Measurements from ENCODE around the gene SPATA31D1.

The SPATA31D1 gene

DNA sequence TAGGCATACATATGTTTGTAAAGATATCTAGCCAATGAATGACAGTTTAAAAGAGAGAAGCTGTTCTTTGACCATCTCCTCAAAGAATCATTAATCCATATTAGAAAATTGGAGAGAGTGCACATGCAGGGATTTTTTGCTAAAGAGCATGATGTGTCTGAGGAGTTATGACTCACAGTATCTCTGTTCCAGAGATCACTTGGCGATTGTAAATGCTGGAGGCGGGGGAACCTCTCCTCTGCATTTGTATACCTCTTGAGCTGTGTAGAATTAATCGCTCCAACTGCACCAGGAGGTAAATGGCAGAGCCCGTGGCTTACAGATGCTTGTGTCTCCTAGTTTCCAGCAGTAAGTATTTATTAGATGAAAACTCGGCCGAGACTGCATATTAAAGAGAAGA, 3.6 kb upstream of the SPATA31D1 start:
- no peaks in the 10 kb centered on the region for H3K4me1 ChIP-seq (ENCODE audit: low read length)
- H2AFZ ChIP-seq (ENCODE audit: low read length): no peak overlapping the region
- no peak for TF ChIP-seq EZH2 (optimal IDR thresholded peaks at IDR 0.05; ENCODE audit: low read depth, low read length)
- TF ChIP-seq, protein P1, sequence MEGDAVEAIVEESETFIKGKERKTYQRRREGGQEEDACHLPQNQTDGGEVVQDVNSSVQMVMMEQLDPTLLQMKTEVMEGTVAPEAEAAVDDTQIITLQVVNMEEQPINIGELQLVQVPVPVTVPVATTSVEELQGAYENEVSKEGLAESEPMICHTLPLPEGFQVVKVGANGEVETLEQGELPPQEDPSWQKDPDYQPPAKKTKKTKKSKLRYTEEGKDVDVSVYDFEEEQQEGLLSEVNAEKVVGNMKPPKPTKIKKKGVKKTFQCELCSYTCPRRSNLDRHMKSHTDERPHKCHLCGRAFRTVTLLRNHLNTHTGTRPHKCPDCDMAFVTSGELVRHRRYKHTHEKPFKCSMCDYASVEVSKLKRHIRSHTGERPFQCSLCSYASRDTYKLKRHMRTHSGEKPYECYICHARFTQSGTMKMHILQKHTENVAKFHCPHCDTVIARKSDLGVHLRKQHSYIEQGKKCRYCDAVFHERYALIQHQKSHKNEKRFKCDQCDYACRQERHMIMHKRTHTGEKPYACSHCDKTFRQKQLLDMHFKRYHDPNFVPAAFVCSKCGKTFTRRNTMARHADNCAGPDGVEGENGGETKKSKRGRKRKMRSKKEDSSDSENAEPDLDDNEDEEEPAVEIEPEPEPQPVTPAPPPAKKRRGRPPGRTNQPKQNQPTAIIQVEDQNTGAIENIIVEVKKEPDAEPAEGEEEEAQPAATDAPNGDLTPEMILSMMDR (IDR thresholded peaks at IDR 0.05; ENCODE audit: low read length): no peak
- no peak for TF ChIP-seq EZH2phosphoT487 (IDR thresholded peaks at IDR 0.05; ENCODE audit: low read length)
- H3K9ac ChIP-seq (ENCODE audit: low read length): no peak overlapping the region
- no peak overlapping the region for H3K4me2 ChIP-seq (ENCODE audit: low read depth, low read length)
- H3K79me2 ChIP-seq (ENCODE audit: low read length): no peaks in the 10 kb centered on the region
- no peaks in the 10 kb centered on the region for H3K9me3 ChIP-seq (replicated peaks; ENCODE audit: insufficient read depth, low read length)
- no peaks in the 10 kb centered on the region for H3K27me3 ChIP-seq (replicated peaks; ENCODE audit: insufficient read depth, low read length)
- no peak overlapping the region for H3K4me3 ChIP-seq (ENCODE audit: low read length)
- no peaks in the 10 kb centered on the region for H3K9me2 ChIP-seq (replicated peaks; ENCODE audit: insufficient read depth, low read length)
- H3K27ac ChIP-seq (ENCODE audit: low read length): no peak overlapping the region
- DNase-seq: no peak
- H4K20me1 ChIP-seq (ENCODE audit: insufficient read depth, low read length): no peaks in the 10 kb centered on the region
- H3F3A ChIP-seq (ENCODE audit: insufficient read depth, low read length): no peaks in the 10 kb centered on the region
- no peaks in the 10 kb centered on the region for H3K36me3 ChIP-seq (replicated peaks; ENCODE audit: insufficient read depth, low read length)

DNA sequence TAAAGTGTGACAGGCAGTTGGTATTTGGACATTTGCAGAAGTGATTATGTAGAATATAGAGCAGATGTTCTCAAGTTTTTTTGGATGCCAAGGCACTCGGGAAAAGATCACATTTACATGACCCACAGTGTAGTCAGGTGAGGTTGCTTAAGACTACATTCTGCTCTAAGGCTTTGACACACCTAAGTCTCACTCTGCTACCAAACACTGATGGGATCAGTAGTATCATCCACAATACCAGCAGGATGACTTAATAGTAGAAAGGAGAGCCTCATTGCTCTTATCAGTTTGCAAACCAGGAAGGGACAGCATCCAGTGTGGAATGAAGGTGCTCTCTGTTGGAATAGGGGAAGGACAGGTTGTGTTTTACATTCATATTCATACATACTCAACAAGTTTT, 2.5 kb upstream of the SPATA31D1 start:
- no peaks in the 10 kb centered on the region for H4K20me1 ChIP-seq (ENCODE audit: insufficient read depth, low read length)
- H3K4me1 ChIP-seq (ENCODE audit: low read length): no peaks in the 10 kb centered on the region
- H3K27ac ChIP-seq (ENCODE audit: low read length): no peak overlapping the region
- no peaks in the 10 kb centered on the region for H3K27me3 ChIP-seq (replicated peaks; ENCODE audit: insufficient read depth, low read length)
- TF ChIP-seq, protein P1 (IDR thresholded peaks at IDR 0.05; ENCODE audit: low read length): no peak
- TF ChIP-seq EZH2phosphoT487 (IDR thresholded peaks at IDR 0.05; ENCODE audit: low read length) (no peak), EZH2 (optimal IDR thresholded peaks at IDR 0.05; ENCODE audit: low read depth, low read length) (no peak)
- no peaks in the 10 kb centered on the region for H3K79me2 ChIP-seq (ENCODE audit: low read length)
- H3K36me3 ChIP-seq (replicated peaks; ENCODE audit: insufficient read depth, low read length): no peaks in the 10 kb centered on the region
- H3K9ac ChIP-seq (ENCODE audit: low read length): no peak overlapping the region
- H3F3A ChIP-seq (ENCODE audit: insufficient read depth, low read length): no peaks in the 10 kb centered on the region
- no peaks in the 10 kb centered on the region for H3K9me3 ChIP-seq (replicated peaks; ENCODE audit: insufficient read depth, low read length)
- no peak for DNase-seq
- no peak overlapping the region for H3K4me3 ChIP-seq (ENCODE audit: low read length)
- no peak overlapping the region for H2AFZ ChIP-seq (ENCODE audit: low read length)
- H3K4me2 ChIP-seq (ENCODE audit: low read depth, low read length): no peak overlapping the region
- no peaks in the 10 kb centered on the region for H3K9me2 ChIP-seq (replicated peaks; ENCODE audit: insufficient read depth, low read length)

GRCh38 chr9:81989700-81990099, 1.1 kb downstream of the SPATA31D1 start:
- Histone ChIP-seq H3F3A (ENCODE audit: insufficient read depth, low read length) (no peaks in the 10 kb centered on the region), H3K9ac (ENCODE audit: low read length) (no peak overlapping the region), H3K27me3 (replicated peaks; ENCODE audit: insufficient read depth, low read length) (no peaks in the 10 kb centered on the region), H3K4me2 (ENCODE audit: low read depth, low read length) (no peak overlapping the region), H4K20me1 (ENCODE audit: insufficient read depth, low read length) (no peaks in the 10 kb centered on the region), H3K9me2 (replicated peaks; ENCODE audit: insufficient read depth, low read length) (no peaks in the 10 kb centered on the region), H2AFZ (ENCODE audit: low read length) (no peak overlapping the region), H3K4me3 (ENCODE audit: low read length) (no peak overlapping the region), H3K9me3 (replicated peaks; ENCODE audit: insufficient read depth, low read length) (no peaks in the 10 kb centered on the region), H3K4me1 (ENCODE audit: low read length) (no peaks in the 10 kb centered on the region), H3K79me2 (ENCODE audit: low read length) (no peaks in the 10 kb centered on the region), H3K36me3 (replicated peaks; ENCODE audit: insufficient read depth, low read length) (no peaks in the 10 kb centered on the region), H3K27ac (ENCODE audit: low read length) (no peak overlapping the region)
- DNase-seq: no peak
- TF ChIP-seq EZH2 (optimal IDR thresholded peaks at IDR 0.05; ENCODE audit: low read depth, low read length) (no peak), EZH2phosphoT487 (IDR thresholded peaks at IDR 0.05; ENCODE audit: low read length) (no peak)
- TF ChIP-seq, protein P1 (IDR thresholded peaks at IDR 0.05; ENCODE audit: low read length): no peak

Data from MM.1S (cell line).